ENCODE results near the gene TMEM91.

Gene TMEM91

GRCh38 chr19:41411100-41411967 lies 35.0 kb downstream of the TMEM91 start:
- no peak for DNase-seq (ENCODE audit: low read depth in 2 of 2)

- DNase-seq (ENCODE audit: low read depth in 2 of 2) = no peak
Measured at GRCh38 chr19:41411968-41412265, 35.6 kb downstream of the TMEM91 start.

- no peak for DNase-seq (ENCODE audit: low read depth in 2 of 2)
Measured at GRCh38 chr19:41412953-41413352, 36.6 kb downstream of the TMEM91 start.

- DNase-seq (ENCODE audit: low read depth in 2 of 2) = no peak
Measured at GRCh38 chr19:41413947-41414346, 37.6 kb downstream of the TMEM91 start.

GRCh38 chr19:41414461-41414860 lies 38.1 kb downstream of the TMEM91 start:
- DNase-seq (ENCODE audit: low read depth in 2 of 2) = no peak

GRCh38 chr19:41415154-41415571 lies 38.8 kb downstream of the TMEM91 start:
- DNase-seq (ENCODE audit: low read depth in 2 of 2) = no peak

- no peak for DNase-seq (ENCODE audit: low read depth in 2 of 2)
Measured at GRCh38 chr19:41416194-41416674, 39.9 kb downstream of the TMEM91 start.

- DNase-seq (ENCODE audit: low read depth in 2 of 2) = no peak
Measured at GRCh38 chr19:41420101-41420880, 44.0 kb downstream of the TMEM91 start.

- no peak for DNase-seq (ENCODE audit: low read depth in 2 of 2)
Measured at GRCh38 chr19:41421314-41421713, 45.0 kb downstream of the TMEM91 start.

GRCh38 chr19:41421973-41422372 lies 45.6 kb downstream of the TMEM91 start:
- DNase-seq (ENCODE audit: low read depth in 2 of 2) = no peak

- DNase-seq (ENCODE audit: low read depth in 2 of 2) = no peak
Measured at GRCh38 chr19:41422456-41422855, 46.1 kb downstream of the TMEM91 start.

- DNase-seq (ENCODE audit: low read depth in 2 of 2) = no peak
Measured at GRCh38 chr19:41422955-41423354, 46.6 kb downstream of the TMEM91 start.

GRCh38 chr19:41424335-41425173 lies 48.2 kb downstream of the TMEM91 start:
- DNase-seq (ENCODE audit: low read depth in 2 of 2) = no peak

- DNase-seq (ENCODE audit: low read depth in 2 of 2) = no peak
Measured at GRCh38 chr19:41425174-41426115, 49.1 kb downstream of the TMEM91 start.

GRCh38 chr19:41426116-41426841 lies 49.9 kb downstream of the TMEM91 start:
- DNase-seq (ENCODE audit: low read depth in 2 of 2) = no peak

GRCh38 chr19:41426952-41427646 lies 50.8 kb downstream of the TMEM91 start, which contains the start of gene B3GNT8:
TSS of gene B3GNT8 (minus strand) at chr19:41427374. CDS start at chr19:41426778, 596 bp downstream.
- DNase-seq (ENCODE audit: low read depth in 2 of 2) = no peak

GRCh38 chr19:41427647-41428480 lies 51.5 kb downstream of the TMEM91 start:
- DNase-seq (ENCODE audit: low read depth in 2 of 2) = no peak

- no peak for DNase-seq (ENCODE audit: low read depth in 2 of 2)
Measured at GRCh38 chr19:41428481-41428859, 52.1 kb downstream of the TMEM91 start.

- DNase-seq (ENCODE audit: low read depth in 2 of 2) = no peak
Measured at GRCh38 chr19:41430922-41431321, 54.6 kb downstream of the TMEM91 start.
